K562 (cell line): ENCODE results near the gene CEP78. TPM values are rescaled to one million over a fixed set of nuclear protein-coding genes. Genes with fewer than 3 reads are reported as not detected.
A peak's percentile ranks its signal among the peaks of the same experiment; 100 is the strongest.

ENCODE experiments used
- ATF4 ChIP-seq: fragments of 450-650 bp; formaldehyde crosslinking; IDR thresholded peaks from 2 replicates; pipeline ENCODE4 v1.4.0; 2022; ENCODE audit warnings: mild to moderate bottlenecking, moderate library complexity
- ATF7 ChIP-seq: fragments of 450-650 bp; IDR thresholded peaks from 2 replicates; pipeline ENCODE4 v1.7.1; 2014; ENCODE audit warnings: mild to moderate bottlenecking, moderate library complexity
- CREB3L1 ChIP-seq: fragments of 450-650 bp; IDR thresholded peaks from 2 replicates; pipeline ENCODE4 v1.6.1; 2014; ENCODE audit warnings: low read depth, mild to moderate bottlenecking, moderate library complexity, borderline replicate concordance
- FOSL1 ChIP-seq: fragments of 200-800 bp; sonication (Bioruptor generic); conservative IDR thresholded peaks from 2 replicates; pipeline ENCODE4 v1.6.1; 2016; ENCODE audit warnings: missing genetic modification characterization, missing compliant biosample characterization
- MCM2 ChIP-seq: fragments of 450-650 bp; IDR thresholded peaks from 2 replicates; pipeline ENCODE4 v1.6.1; 2017; ENCODE audit warnings: low read depth, mild to moderate bottlenecking
- MNT ChIP-seq, 2 experiments: fragments of 450-650 bp; conservative IDR thresholded peaks; 2 replicates each; pipeline ENCODE4 v1.6.1; 2017; ENCODE audit warnings: mild to moderate bottlenecking in 2 of 2, moderate library complexity in 2 of 2
- MTA3 ChIP-seq: fragments of 450-650 bp; formaldehyde crosslinking; IDR thresholded peaks from 2 replicates; pipeline ENCODE4 v1.6.1; 2017; ENCODE audit warnings: mild to moderate bottlenecking, borderline replicate concordance
- NEUROD1 ChIP-seq: fragments of 150-350 bp; IDR thresholded peaks from 2 replicates; pipeline ENCODE4 v1.6.1; 2014; ENCODE audit warnings: borderline replicate concordance, low read length, low read depth; ENCODE audit not compliant: partially characterized antibody
- PCBP1 ChIP-seq: fragments of 200-400 bp; formaldehyde crosslinking; IDR thresholded peaks from 2 replicates; pipeline ENCODE4 v1.6.1; 2018; ENCODE audit warnings: mild to moderate bottlenecking, low read depth, low read length; ENCODE audit not compliant: poor library complexity, severe bottlenecking
- POLR2A ChIP-seq: fragments of 450-650 bp; conservative IDR thresholded peaks from 2 replicates; pipeline ENCODE4 v1.6.1; 2016
- PRPF4 ChIP-seq: fragments of 200-400 bp; formaldehyde crosslinking; IDR thresholded peaks from one replicate; pipeline ENCODE4 v1.6.1; 2017; ENCODE audit warnings: low read length, low read depth, mild to moderate bottlenecking; ENCODE audit not compliant: insufficient read depth, poor library complexity, severe bottlenecking
- PTTG1 ChIP-seq: fragments of 450-650 bp; IDR thresholded peaks from 2 replicates; pipeline ENCODE4 v1.6.1; 2016; ENCODE audit warnings: low read depth, mild to moderate bottlenecking, missing genetic modification characterization, missing compliant biosample characterization
- STAG1 ChIP-seq: sonication (generic); formaldehyde crosslinking; IDR thresholded peaks from 2 replicates; pipeline ENCODE4 v1.5.0; 2020; ENCODE audit warnings: missing genetic modification reagents, borderline replicate concordance
- USF1 ChIP-seq: sonication (generic); formaldehyde crosslinking; IDR thresholded peaks from 2 replicates; pipeline ENCODE4 v1.9.0; 2022; ENCODE audit warnings: mild to moderate bottlenecking, missing genetic modification reagents
- VEZF1 ChIP-seq: fragments of 200-800 bp; sonication (Bioruptor generic); IDR thresholded peaks from 2 replicates; pipeline ENCODE4 v1.6.1; 2017; ENCODE audit warnings: missing genetic modification characterization, missing compliant biosample characterization
- ZBTB12 ChIP-seq: fragments of 250-450 bp; sonication (Bioruptor Pico); IDR thresholded peaks from 2 replicates; pipeline ENCODE4 v1.4.0; 2020
- ZNF175 ChIP-seq: fragments of 200-800 bp; sonication (Bioruptor generic); IDR thresholded peaks from 2 replicates; pipeline ENCODE4 v1.6.1; 2016; ENCODE audit warnings: low read depth, mild to moderate bottlenecking, missing genetic modification characterization, missing compliant biosample characterization
- ZNF384 ChIP-seq: IDR thresholded peaks from 2 replicates; pipeline ENCODE4 v1.6.1; 2012; ENCODE audit warnings: low read depth, low read length, improper control_type of control experiment
- polyA plus RNA-seq, 8 experiments: library from polyadenylated mRNA; depleted of rRNA in 4 of 8; stranded (reverse) in 5 of 8; unstranded in 3 of 8; fragments of >200 nt; fragmentation: Nextera tagmentation in 2 of 8; fragmentation: Illumina TruSeq in 1 of 8; extraction: Ambion mirVana in 2 of 8; extraction: Trizol in 1 of 8; gene quantifications; 2 replicates each; pipeline versions ENCODE4 v1.2.1 to v1.2.3, GENCODE V29; 2011 to 2014; ENCODE audit warnings: inconsistent platforms in 1 of 8, missing spikeins in 1 of 8
- total RNA-seq, 7 experiments: library from RNA; depleted of rRNA in 6 of 7; stranded (reverse); fragments of >200 nt in 6 of 7; fragmentation: Illumina TruSeq in 2 of 7; extraction: Trizol in 2 of 7; gene quantifications; 2 replicates each; pipeline versions ENCODE4 v1.2.1 to v1.2.3, GENCODE V29; 2011 to 2021; ENCODE audit warnings: low replicate concordance in 1 of 7

The CEP78 gene
- total and polyA plus RNA-seq, 9 of the 15 experiments (the other 6 are each of a cell fraction or from before 2014, with no cell fraction given) = 3.5 to 26.0 (median 21.5) TPM

GRCh38 chr9:78296893-78297671, 61.2 kb downstream of the CEP78 start, which contains the start of gene PSAT1 (continued):
- TF ChIP-seq ZBTB12 (CRISPR knock-in tag) (no peak), CREB3L1 (no peak), MTA3 (0 out of 2 replicates have a peak, but pooled peaks have one; percentile 61), PTTG1 (tag) (no peak), VEZF1 (peak; percentile 38), ATF4 (peak; percentile 96), ATF7 (peak; percentile 62; the same call in 1 of the 2 replicates), PRPF4 (peak; percentile 90), MCM2 (no peak), ZNF384 (no peak), STAG1 (CRISPR knock-in tag) (peak; percentile 41; the same call in 1 of the 2 replicates), USF1 (CRISPR knock-in tag) (no peak), NEUROD1 (peak; percentile 82), ZNF175 (peak; percentile 32; the same call in 1 of the 2 replicates), PCBP1 (peak; percentile 84), FOSL1 (tag) (peak; percentile 68), MNT (conservative IDR thresholded peaks at IDR 0.05) (peak in 1 of 2 experiments; percentile 63; a peak in 3 of 4 replicates), POLR2A (peak; percentile 76; the same call in 1 of the 2 replicates)
